Mucosa of gallbladder (tissue), 1 donor: Measurements from ENCODE around the gene BCL11B. TPM values are rescaled to one million over a fixed set of nuclear protein-coding genes. Genes with fewer than 3 reads are reported as not detected.

ENCODE experiments used
- DNase-seq: peaks from one replicate; pipeline ENCODE4 v3.0.0-alpha.2; 2020; ENCODE audit warnings: low spot score
- total RNA-seq: library from RNA; stranded (reverse); gene quantifications from one replicate; pipeline ENCODE4 v1.2.1, GENCODE V29; 2021
- donor health status: DM: no; HTN: no; CAD: no.

Gene BCL11B
- total RNA-seq, 1 donor from 2014 or later: 7.9 TPM

GRCh38 chr14:99120526-99121318, 151.3 kb downstream of the BCL11B start:
- no peak for DNase-seq

- DNase-seq: no peak
Observed at GRCh38 chr14:99119554-99120525, 152.2 kb downstream of the BCL11B start.

Other genes with a start within 250 kb of the BCL11B start
- gene SETD3, start 208.7 kb upstream of the BCL11B start, total RNA-seq: 68.9 TPM
- 45.5 TPM for gene CCNK, start 209.2 kb upstream of the BCL11B start, total RNA-seq